Fibroblast of the conjunctiva (primary cell): ENCODE results near the gene STC2.
A peak's percentile ranks its signal among the peaks of the same experiment; 100 is the strongest.
"Not testable (repeated sequence)": the region's sequence is repeated elsewhere in the genome, so short reads cannot be mapped to it uniquely, and the experiment has no call there.

Source experiments
- DNase-seq: peaks from one replicate; pipeline ENCODE4 v3.0.0-alpha.2; 2010; ENCODE audit warnings: low read depth

The STC2 gene

GRCh38 chr5:173327948-173328843 is at the start of gene STC2:
STC2 (minus strand) TSS chr5:173328414; CDS start chr5:173328193, 221 bp downstream.
- DNase-seq, result peak; percentile 80

- DNase-seq, result no peak
These were observed 43.2 kb upstream of the STC2 start for GRCh38 chr5:173371400-173371799.

GRCh38 chr5:173363406-173363805 is 35.2 kb upstream of the STC2 start:
- not testable (repeated sequence) for DNase-seq

- no peak for DNase-seq
These were observed 27.3 kb upstream of the STC2 start for GRCh38 chr5:173355561-173355960.

GRCh38 chr5:173354645-173355044 is 26.4 kb upstream of the STC2 start:
- DNase-seq, result no peak

GRCh38 chr5:173352366-173353349 is 24.4 kb upstream of the STC2 start:
- DNase-seq, result no peak

GRCh38 chr5:173342813-173343755 is 14.9 kb upstream of the STC2 start:
- DNase-seq, result no peak

- no peak for DNase-seq
These were observed 13.8 kb upstream of the STC2 start for GRCh38 chr5:173341961-173342430.

GRCh38 chr5:173340984-173341383 is 12.8 kb upstream of the STC2 start:
- DNase-seq, result no peak

GRCh38 chr5:173340451-173340850 is 12.2 kb upstream of the STC2 start:
- no peak for DNase-seq

GRCh38 chr5:173339286-173339685 is 11.1 kb upstream of the STC2 start:
- DNase-seq, result no peak

- no peak for DNase-seq
These were observed 10.3 kb upstream of the STC2 start for GRCh38 chr5:173338380-173339015.

GRCh38 chr5:173334808-173335207 is 6.6 kb upstream of the STC2 start:
- DNase-seq, result no peak

GRCh38 chr5:173333925-173334661 is 5.9 kb upstream of the STC2 start:
- DNase-seq, result no peak

GRCh38 chr5:173331956-173332479 is 3.8 kb upstream of the STC2 start:
- DNase-seq, result peak; percentile 87

GRCh38 chr5:173331287-173331686 is 3.1 kb upstream of the STC2 start:
- no peak for DNase-seq

- DNase-seq, result no peak
These were observed 2.4 kb upstream of the STC2 start for GRCh38 chr5:173330338-173331206.

- DNase-seq, result no peak
These were observed 1.5 kb upstream of the STC2 start for GRCh38 chr5:173329491-173330337.
